ENCODE results near the gene AKT1.

- TF ChIP-seq, protein P1, sequence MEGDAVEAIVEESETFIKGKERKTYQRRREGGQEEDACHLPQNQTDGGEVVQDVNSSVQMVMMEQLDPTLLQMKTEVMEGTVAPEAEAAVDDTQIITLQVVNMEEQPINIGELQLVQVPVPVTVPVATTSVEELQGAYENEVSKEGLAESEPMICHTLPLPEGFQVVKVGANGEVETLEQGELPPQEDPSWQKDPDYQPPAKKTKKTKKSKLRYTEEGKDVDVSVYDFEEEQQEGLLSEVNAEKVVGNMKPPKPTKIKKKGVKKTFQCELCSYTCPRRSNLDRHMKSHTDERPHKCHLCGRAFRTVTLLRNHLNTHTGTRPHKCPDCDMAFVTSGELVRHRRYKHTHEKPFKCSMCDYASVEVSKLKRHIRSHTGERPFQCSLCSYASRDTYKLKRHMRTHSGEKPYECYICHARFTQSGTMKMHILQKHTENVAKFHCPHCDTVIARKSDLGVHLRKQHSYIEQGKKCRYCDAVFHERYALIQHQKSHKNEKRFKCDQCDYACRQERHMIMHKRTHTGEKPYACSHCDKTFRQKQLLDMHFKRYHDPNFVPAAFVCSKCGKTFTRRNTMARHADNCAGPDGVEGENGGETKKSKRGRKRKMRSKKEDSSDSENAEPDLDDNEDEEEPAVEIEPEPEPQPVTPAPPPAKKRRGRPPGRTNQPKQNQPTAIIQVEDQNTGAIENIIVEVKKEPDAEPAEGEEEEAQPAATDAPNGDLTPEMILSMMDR (IDR thresholded peaks at IDR 0.05), result no peak
- no peak for TF ChIP-seq POLR2A (IDR thresholded peaks at IDR 0.05)
Measured at GRCh38 chr14:104784218-104784568, 11.4 kb downstream of the AKT1 start.
